ENCODE results near the gene ASCC3.
"Not testable (repeated sequence)": the region's sequence is repeated elsewhere in the genome, so short reads cannot be mapped to it uniquely, and the experiment has no call there.

ASCC3 gene

GRCh38 chr6:100806296-100806695, 74.8 kb downstream of the ASCC3 start:
- no peak for DNase-seq (ENCODE audit: low spot score)

- no peak for DNase-seq (ENCODE audit: low spot score)
These were observed 77.7 kb downstream of the ASCC3 start for GRCh38 chr6:100803264-100804045.

- DNase-seq (ENCODE audit: low spot score) = no peak
These were observed 80.1 kb downstream of the ASCC3 start for GRCh38 chr6:100801036-100801435.

GRCh38 chr6:100796049-100796823, 84.9 kb downstream of the ASCC3 start:
- no peak for DNase-seq (ENCODE audit: low spot score)

- DNase-seq (ENCODE audit: low spot score) = no peak
These were observed 91.0 kb downstream of the ASCC3 start for GRCh38 chr6:100790084-100790483.

- no peak for DNase-seq (ENCODE audit: low spot score)
These were observed 95.1 kb downstream of the ASCC3 start for GRCh38 chr6:100785982-100786381.

GRCh38 chr6:100780648-100781047, 100.5 kb downstream of the ASCC3 start:
- no peak for DNase-seq (ENCODE audit: low spot score)

- no peak for DNase-seq (ENCODE audit: low spot score)
These were observed 105.5 kb downstream of the ASCC3 start for GRCh38 chr6:100775667-100776066.

GRCh38 chr6:100774681-100775080, 106.4 kb downstream of the ASCC3 start:
- no peak for DNase-seq (ENCODE audit: low spot score)

GRCh38 chr6:100768816-100769351, 112.2 kb downstream of the ASCC3 start:
- DNase-seq (ENCODE audit: low spot score) = no peak

GRCh38 chr6:100763617-100764241, 117.4 kb downstream of the ASCC3 start:
- no peak for DNase-seq (ENCODE audit: low spot score)

GRCh38 chr6:100761841-100762240, 119.3 kb downstream of the ASCC3 start:
- DNase-seq (ENCODE audit: low spot score) = no peak

- not testable (repeated sequence) for DNase-seq (ENCODE audit: low spot score)
These were observed 122.7 kb downstream of the ASCC3 start for GRCh38 chr6:100758386-100758785.

GRCh38 chr6:100753421-100753820, 127.7 kb downstream of the ASCC3 start:
- DNase-seq (ENCODE audit: low spot score) = no peak

- no peak for DNase-seq (ENCODE audit: low spot score)
These were observed 129.5 kb downstream of the ASCC3 start for GRCh38 chr6:100751590-100751989.

GRCh38 chr6:100745419-100746041, 135.6 kb downstream of the ASCC3 start:
- no peak for DNase-seq (ENCODE audit: low spot score)

GRCh38 chr6:100740439-100740838, 140.7 kb downstream of the ASCC3 start:
- DNase-seq (ENCODE audit: low spot score) = no peak

- not testable (repeated sequence) for DNase-seq (ENCODE audit: low spot score)
These were observed 143.4 kb downstream of the ASCC3 start for GRCh38 chr6:100737720-100738119.

GRCh38 chr6:100731411-100731810, 149.7 kb downstream of the ASCC3 start:
- no peak for DNase-seq (ENCODE audit: low spot score)

- DNase-seq (ENCODE audit: low spot score) = no peak
These were observed 150.8 kb downstream of the ASCC3 start for GRCh38 chr6:100730001-100730980.

GRCh38 chr6:100726666-100727065, 154.5 kb downstream of the ASCC3 start:
- DNase-seq (ENCODE audit: low spot score) = no peak

Data from activated CD4-positive, alpha-beta T cell treated with anti-CD3 and anti-CD28 coated beads, Interleukin-2, Interleukin-4, amounts not matched to agents 100 ng/mL and 50 ng/mL, durations not matched to agents 16 hours and 8 hours (primary cell).